Measurements from ENCODE around the gene GPR142. TPM values are rescaled to one million over a fixed set of nuclear protein-coding genes. Genes with fewer than 3 reads are reported as not detected.

Gene GPR142
- total and polyA plus RNA-seq, 2 of the 8 experiments (the other 6 are each of a cell fraction or from before 2014, with no cell fraction given): 0.05 TPM; not detected in 1

DNA sequence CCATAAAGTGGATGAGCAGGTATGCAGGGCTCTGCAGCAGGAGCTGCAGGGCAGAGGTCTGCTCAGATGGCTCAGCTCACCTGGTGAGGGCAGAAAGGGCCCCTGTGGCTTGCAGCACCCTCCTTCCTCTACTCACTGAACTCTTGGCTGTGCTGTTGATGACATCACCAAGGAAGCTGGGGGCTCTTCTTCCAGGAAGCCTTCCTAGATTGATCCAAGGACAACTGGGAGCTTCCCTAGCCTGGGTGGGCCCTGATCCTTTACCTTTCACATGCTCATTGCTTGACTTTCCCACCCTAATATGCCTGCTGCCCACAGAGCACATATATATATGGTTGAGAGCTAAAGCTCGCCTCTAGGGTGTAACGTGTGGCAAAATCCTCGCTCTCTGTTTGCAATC lies 38.8 kb upstream of the GPR142 start (continued):
- no peak for TF ChIP-seq TAF7 (optimal IDR thresholded peaks at IDR 0.05; ENCODE audit: borderline replicate concordance, low read depth, low read length)

Measured in H1 (cell line).